Mucosa of descending colon (tissue), 3 donors: ENCODE results near the gene RAP1B. TPM values are rescaled to one million over a fixed set of nuclear protein-coding genes. Genes with fewer than 3 reads are reported as not detected.

Experiments
- ATAC-seq: fragments of 200-7000 bp; cut with Tn5 transposase; one replicate; pipeline ENCODE4 v1.9.1; 2020; ENCODE audit warnings: mild to moderate bottlenecking, moderate library complexity
- DNase-seq, 3 donors: peaks; one replicate each; pipeline ENCODE4 v3.0.0-alpha.2; 2020
- H3K36me3 ChIP-seq: fragments of 200-600 bp; one replicate; pipeline ENCODE4 v1.8.0; 2021; ENCODE audit warnings: low read depth, mild to moderate bottlenecking
- H3K4me1 ChIP-seq: fragments of 200-600 bp; one replicate; pipeline ENCODE4 v1.8.0; 2021; ENCODE audit warnings: low read depth, mild to moderate bottlenecking
- H3K4me3 ChIP-seq: fragments of 200-600 bp; one replicate; pipeline ENCODE4 v1.8.0; 2021; ENCODE audit warnings: mild to moderate bottlenecking
- H3K9me3 ChIP-seq: fragments of 200-600 bp; one replicate; pipeline ENCODE4 v1.8.0; 2021; ENCODE audit warnings: mild to moderate bottlenecking
- intact Hi-C, 2 donors: fragments of 100-400 bp; cut with DNase I in 1 of 2; cut with micrococcal nuclease in 1 of 2; formaldehyde crosslinking; loops; one replicate each; pipeline versions ENCODE4 v1.11.0 to v1.11.1; 2022; cut with DNase I, micrococcal nuclease
- total RNA-seq, 3 donors: library from RNA; stranded (reverse); fragmentation: NEBNext Ultra II Directional in 2 of 3; extraction: Animal tissue kit (Norgen Biotek cat#: 25700) in 2 of 3; gene quantifications; one replicate each; pipeline versions ENCODE4 v1.2.1 to v1.2.4, GENCODE V29; 2021 to 2023
- TF ChIP-seq, protein P1 (sequence below): fragments of 200-600 bp; IDR thresholded peaks from one replicate; pipeline ENCODE4 v1.8.0; 2022; ENCODE audit warnings: antibody characterized with exemption, mild to moderate bottlenecking
- donor health status: DM: no; HTN: no; CAD: no; lungs with moderate emphysema.
- donor health status: DM: no; HTN: no; CAD: no.
- donor health status: DM: no; HTN: yes; CAD: no.

The RAP1B gene
- total RNA-seq, 3 donors from 2014 or later = 158 to 182 (median 168) TPM

DNA sequence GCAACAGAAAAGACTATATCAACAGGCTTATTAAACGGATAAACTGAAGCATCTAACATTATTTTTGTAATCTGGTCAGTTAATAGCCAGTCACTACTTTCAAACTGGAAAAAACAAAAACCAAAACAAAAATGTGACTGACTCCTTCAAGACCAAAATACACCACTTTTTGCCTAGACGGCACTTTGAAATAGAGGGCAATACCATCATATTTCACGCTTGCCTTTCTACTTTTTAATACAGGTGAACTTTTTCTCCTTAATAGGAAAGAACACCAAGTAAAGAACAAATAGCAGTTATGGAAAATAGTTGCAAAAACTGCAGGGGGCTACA lies 75.5 kb downstream of the RAP1B start:
- no peak for ATAC-seq
- intact Hi-C loops = loop anchor here in 1 of 2 donors (10.0 kb wide), 1 partner anchor 331 kb away; no protein-coding TSS in a partner anchor

DNA sequence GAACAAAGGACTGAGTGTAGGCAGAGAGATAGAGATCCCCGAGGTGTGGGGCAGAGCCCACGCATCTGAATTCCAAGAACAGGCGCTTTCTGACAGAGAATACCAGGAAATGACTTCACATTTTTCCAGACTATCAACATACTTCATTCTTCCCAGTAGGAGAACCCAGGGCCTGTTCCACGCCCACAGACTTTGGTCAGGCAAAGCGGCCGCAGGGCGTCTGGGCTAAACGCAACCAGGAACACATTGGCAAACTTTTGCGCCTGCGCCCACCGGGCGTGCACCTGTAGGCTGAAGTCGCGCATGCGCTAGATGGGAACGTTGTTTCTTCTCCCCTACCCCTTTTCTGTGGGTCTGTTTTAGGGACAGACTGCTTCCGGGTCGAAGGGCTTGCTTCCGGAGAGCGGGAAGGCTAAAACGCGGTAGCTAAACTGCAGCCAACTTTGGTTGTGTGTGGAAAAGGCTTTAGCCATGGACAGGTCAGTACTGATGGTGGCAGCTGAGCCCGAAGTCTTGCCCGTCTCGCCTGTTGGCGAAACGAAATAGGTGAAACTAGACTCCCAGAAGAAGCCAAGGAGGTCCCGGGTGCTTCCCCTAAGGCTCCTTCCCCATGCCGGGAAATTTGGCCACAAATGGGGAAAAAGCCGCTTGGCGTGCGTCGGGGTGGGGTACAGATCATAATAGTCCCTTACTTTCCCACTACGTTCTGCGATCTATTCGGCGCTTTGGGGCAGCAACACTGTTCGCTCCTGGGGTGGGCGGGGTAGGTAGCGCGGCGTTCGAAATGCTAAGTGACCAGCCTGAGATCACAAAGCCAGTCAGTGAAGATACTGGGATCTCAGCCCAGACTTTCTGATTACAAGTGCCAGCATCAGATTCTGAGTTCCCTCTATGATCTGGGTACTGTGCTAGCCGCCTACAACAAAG lies 76.2 kb downstream of the RAP1B start, which contains the start of gene NUP107:
NUP107 (plus strand) TSS at position 384 of the 927 bp plus-strand sequence; CDS start at position 472, 88 bp downstream.
- no peaks in the 10 kb centered on the region for H3K9me3 ChIP-seq
- H3K4me1 ChIP-seq = peaks cover 8% of the 10 kb centered on the region
- intact Hi-C loops = loop anchor here in 1 of 2 donors (10.0 kb wide), 1 partner anchor 332 kb away; no protein-coding TSS in a partner anchor
- ATAC-seq = peak; percentile 99
- DNase-seq = peak; percentile 99 to 100 (median 99)
- TF ChIP-seq, protein P1, sequence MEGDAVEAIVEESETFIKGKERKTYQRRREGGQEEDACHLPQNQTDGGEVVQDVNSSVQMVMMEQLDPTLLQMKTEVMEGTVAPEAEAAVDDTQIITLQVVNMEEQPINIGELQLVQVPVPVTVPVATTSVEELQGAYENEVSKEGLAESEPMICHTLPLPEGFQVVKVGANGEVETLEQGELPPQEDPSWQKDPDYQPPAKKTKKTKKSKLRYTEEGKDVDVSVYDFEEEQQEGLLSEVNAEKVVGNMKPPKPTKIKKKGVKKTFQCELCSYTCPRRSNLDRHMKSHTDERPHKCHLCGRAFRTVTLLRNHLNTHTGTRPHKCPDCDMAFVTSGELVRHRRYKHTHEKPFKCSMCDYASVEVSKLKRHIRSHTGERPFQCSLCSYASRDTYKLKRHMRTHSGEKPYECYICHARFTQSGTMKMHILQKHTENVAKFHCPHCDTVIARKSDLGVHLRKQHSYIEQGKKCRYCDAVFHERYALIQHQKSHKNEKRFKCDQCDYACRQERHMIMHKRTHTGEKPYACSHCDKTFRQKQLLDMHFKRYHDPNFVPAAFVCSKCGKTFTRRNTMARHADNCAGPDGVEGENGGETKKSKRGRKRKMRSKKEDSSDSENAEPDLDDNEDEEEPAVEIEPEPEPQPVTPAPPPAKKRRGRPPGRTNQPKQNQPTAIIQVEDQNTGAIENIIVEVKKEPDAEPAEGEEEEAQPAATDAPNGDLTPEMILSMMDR = peak; percentile 15
- no peaks in the 10 kb centered on the region for H3K36me3 ChIP-seq
- peak within 1 kb of the TSS; percentile 70 for H3K4me3 ChIP-seq

More for the DNA sequence above, 75.5 kb downstream of the RAP1B start:
- TF ChIP-seq, protein P1 = no peak
- no peaks in the 10 kb centered on the region for H3K9me3 ChIP-seq
- H3K4me3 ChIP-seq = peak overlapping the region; percentile 70
- H3K36me3 ChIP-seq = no peaks in the 10 kb centered on the region
- DNase-seq = no peak
- H3K4me1 ChIP-seq = peaks cover 8% of the 10 kb centered on the region

DNA sequence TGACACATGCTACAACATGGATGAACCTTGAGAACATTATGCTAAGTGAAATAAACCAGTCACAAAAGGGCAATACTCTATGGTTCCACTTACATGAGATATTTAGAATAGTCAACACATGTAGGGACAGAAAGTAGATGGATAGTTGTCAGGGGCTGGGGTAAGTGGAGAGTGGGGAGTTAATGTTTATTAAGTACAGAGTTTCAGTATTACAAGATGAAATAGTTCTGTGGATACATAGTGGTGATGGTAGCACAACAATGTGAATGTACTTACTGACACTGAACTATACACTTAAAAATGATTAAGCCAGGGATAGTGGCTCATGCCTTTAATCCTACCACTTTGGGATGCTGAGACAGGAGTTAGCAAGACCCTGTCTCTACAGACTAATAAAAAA lies 84.8 kb downstream of the RAP1B start:
- Histone ChIP-seq H3K4me1 (no peaks in the 10 kb centered on the region), H3K4me3 (no peak overlapping the region), H3K9me3 (no peaks in the 10 kb centered on the region), H3K36me3 (no peaks in the 10 kb centered on the region)
- DNase-seq (no peak), ATAC-seq (no peak)
- intact Hi-C loops = no loop called here
- TF ChIP-seq, protein P1 = no peak

DNA sequence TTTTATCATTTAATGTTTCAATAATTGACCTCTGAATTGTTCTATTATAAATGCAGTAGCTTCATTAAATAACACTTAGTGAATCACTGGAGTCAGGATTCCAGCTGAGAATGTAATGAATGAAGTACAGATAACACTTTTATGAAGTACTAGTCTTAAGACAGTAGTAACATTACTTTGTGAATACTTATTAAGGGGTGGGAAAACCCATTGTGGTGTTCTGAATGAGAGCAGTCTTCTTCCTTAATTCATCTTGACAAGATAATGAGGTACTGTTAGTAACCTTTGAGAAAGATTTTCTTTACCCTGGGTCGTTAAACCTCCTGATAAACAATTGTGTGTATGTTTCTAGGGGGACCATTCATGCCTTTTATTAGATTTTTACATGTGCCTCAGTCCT lies 88.8 kb downstream of the RAP1B start:
- no peak for ATAC-seq
- Histone ChIP-seq H3K4me3 (no peak overlapping the region), H3K4me1 (no peaks in the 10 kb centered on the region), H3K9me3 (no peaks in the 10 kb centered on the region), H3K36me3 (no peaks in the 10 kb centered on the region)
- no peak for DNase-seq
- intact Hi-C loops = no loop called here
- TF ChIP-seq, protein P1 = no peak

Other genes with a start within 250 kb of the RAP1B start
- 10 to 100 TPM; 27.7 to 39.6 (median 32.3) TPM for gene NUP107, start 76.1 kb downstream of the RAP1B start, total RNA-seq
- 1 to 10 TPM; 5.9 to 8.4 (median 6.5) TPM for gene SLC35E3, start 135.3 kb downstream of the RAP1B start, total RNA-seq
- 10 to 100 TPM; 74.7 to 92.1 (median 91.3) TPM for gene MDM2, start 197.3 kb downstream of the RAP1B start, total RNA-seq